Spleen (tissue), 11 donors: ENCODE measurements around the gene RNU1-1. TPM values are rescaled to one million over a fixed set of nuclear protein-coding genes. Genes with fewer than 3 reads are reported as not detected.
A peak's percentile ranks its signal among the peaks of the same experiment; 100 is the strongest.

ENCODE experiments used
- DNase-seq: peaks from one replicate; pipeline ENCODE4 v3.0.0-alpha.2; 2020
- H3K27ac ChIP-seq, 8 donors: fragments of 200-600 bp; sonication (generic) in 7 of 8; 1 replicate in 4 of 8; 2 replicates in 4 of 8; pipeline versions ENCODE4 v1.5.0 to v1.8.0; 2016 to 2021; ENCODE audit warnings: inconsistent platforms in 4 of 8, mild to moderate bottlenecking in 4 of 8, moderate library complexity in 1 of 8
- H3K27me3 ChIP-seq, 7 donors: fragments of 200-600 bp; sonication (generic) in 6 of 7; replicated peaks in 1 of 7; 1 replicate in 4 of 7; 2 replicates in 3 of 7; pipeline versions ENCODE4 v1.5.0 to v1.8.0; 2016 to 2021; ENCODE audit warnings: inconsistent platforms in 3 of 7, mild to moderate bottlenecking in 1 of 7
- H3K36me3 ChIP-seq, 6 donors: fragments of 200-600 bp; sonication (generic) in 5 of 6; 1 replicate in 4 of 6; 2 replicates in 2 of 6; pipeline versions ENCODE4 v1.5.0 to v1.8.0; 2016 to 2021; ENCODE audit warnings: inconsistent platforms in 2 of 6
- H3K4me1 ChIP-seq, 6 donors: fragments of 200-600 bp; sonication (generic) in 5 of 6; 1 replicate in 3 of 6; 2 replicates in 3 of 6; pipeline versions ENCODE4 v1.5.0 to v1.8.0; 2016 to 2021; ENCODE audit warnings: inconsistent platforms in 3 of 6
- H3K4me3 ChIP-seq, 8 donors: fragments of 200-600 bp; sonication (generic) in 7 of 8; 1 replicate in 4 of 8; 2 replicates in 4 of 8; pipeline versions ENCODE4 v1.5.0 to v1.8.0; 2016 to 2021; ENCODE audit warnings: inconsistent platforms in 4 of 8, mild to moderate bottlenecking in 4 of 8, moderate library complexity in 2 of 8
- H3K9me3 ChIP-seq, 8 donors: fragments of 200-600 bp; sonication (generic) in 7 of 8; 1 replicate in 4 of 8; 2 replicates in 4 of 8; pipeline versions ENCODE4 v1.5.0 to v1.8.0; 2016 to 2021; ENCODE audit warnings: inconsistent platforms in 4 of 8
- POLR2AphosphoS5 ChIP-seq, 3 donors: sonication (generic); formaldehyde crosslinking; IDR thresholded peaks; one replicate each; pipeline ENCODE4 v1.5.1; 2017; ENCODE audit warnings: antibody characterized with exemption in 3 of 3
- WGBS, 5 donors: extraction: QIAGEN DNeasy Blood & Tissue Kit in 3 of 5; methylation state at CpG; one replicate each; pipeline versions ENCODE4 v1.1.5 to v1.1.7; 2013 to 2018; 5-methylcytosine and 5-hydroxymethylcytosine counted together
- intact Hi-C: fragments of 100-400 bp; cut with DNase I; formaldehyde crosslinking; loops from one replicate; pipeline ENCODE4 v1.15.0; 2023; ENCODE audit warnings: low total_unique reads
- polyA plus RNA-seq, 3 donors: library from polyadenylated mRNA; stranded (reverse); fragments of 200-250 nt; gene quantifications; one replicate each; pipeline ENCODE4 v1.2.1, GENCODE V29; 2013
- small RNA-seq, 4 donors: library from RNA; depleted of rRNA; stranded (forward); fragments of <200 nt; gene quantifications; one replicate each; pipeline ENCODE3, GENCODE V24; 2016
- total RNA-seq, 7 donors: library from RNA; depleted of rRNA in 3 of 7; stranded (reverse); fragments of >200 nt in 3 of 7; fragmentation: NEBNext Ultra II Directional in 4 of 7; extraction: Animal tissue kit (Norgen Biotek cat#: 25700) in 4 of 7; gene quantifications; one replicate each; pipeline versions ENCODE4 v1.1.0 to v1.2.1, GENCODE V29; 2016 to 2021
- TF ChIP-seq, protein P1 (sequence below), 11 experiments: fragments of 200-600 bp in 7 of 11; fragments of 450-650 bp in 4 of 11; sonication (generic) in 4 of 11; IDR thresholded peaks in 8 of 11; conservative IDR thresholded peaks in 3 of 11; 1 replicate in 7 of 11; 2 replicates in 4 of 11; pipeline versions ENCODE4 v1.4.0 to v1.8.0; 2016 to 2021; ENCODE audit warnings: antibody characterized with exemption in 11 of 11, inconsistent platforms in 4 of 11, mild to moderate bottlenecking in 1 of 11
- donor health status: healthy with polysubstance abuse.
- donor health status: DM: no; HTN: no; CAD: no; lungs with moderate emphysema.
- donor health status: DM: no; HTN: no; CAD: no.
- donor health status: Bipolar disorder and iron deficiency.
- donor health status: healthy.
- donor health status: DM: no; HTN: no; CAD: no.
- donor health status: DM: yes; HTN: yes; CAD: no.

RNU1-1 gene
- total and polyA plus RNA-seq, 10 donors, result under 0.01 to 8,075 (median 6,234) TPM; not detected in 3

DNA sequence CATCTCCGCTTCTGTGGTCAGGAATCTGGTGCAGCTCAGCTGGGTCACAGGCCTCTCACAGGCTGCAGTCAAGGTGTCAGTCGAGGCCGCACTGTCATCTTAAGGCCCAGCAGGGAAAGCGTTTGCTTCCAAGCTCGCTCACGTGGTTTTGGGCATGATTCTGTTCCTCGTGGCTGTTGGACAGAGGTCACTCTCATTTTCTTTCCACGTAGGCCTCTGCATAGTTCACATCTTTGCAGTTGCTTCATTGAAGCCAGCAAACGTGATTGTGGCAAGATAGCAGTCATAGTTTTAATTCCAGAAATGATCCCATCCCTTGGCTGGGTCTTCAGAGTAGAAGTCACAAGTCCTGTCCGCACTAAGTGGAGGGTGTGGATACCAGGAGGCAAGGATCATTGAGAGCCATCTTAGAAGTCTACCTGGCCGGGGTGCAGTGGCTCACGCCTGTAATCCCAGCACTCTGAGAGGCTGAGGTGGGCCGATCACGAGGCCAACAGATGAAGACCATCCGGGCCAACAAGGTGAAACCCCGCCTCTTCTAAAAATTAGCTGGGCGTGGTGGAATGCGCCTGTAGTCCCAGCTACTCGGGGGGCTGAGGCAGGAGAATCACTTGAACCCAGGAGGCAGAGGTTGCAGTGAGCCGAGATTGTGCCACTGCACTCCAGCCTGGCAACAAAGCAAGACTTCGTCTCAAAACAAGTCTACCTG, 49.0 kb downstream of the RNU1-1 start:
- Histone ChIP-seq H3K36me3 (peaks cover 0 to 84% (median 36%) of the 10 kb centered on the region in 6 donors), H3K27ac (no peak overlapping the region), H3K9me3 (no peaks in the 10 kb centered on the region), H3K27me3 (no peaks in the 10 kb centered on the region), H3K4me1 (no peaks in the 10 kb centered on the region), H3K4me3 (no peak overlapping the region)
- WGBS, 5 donors, result 92 to 97% (median 94%) methylated on average over 14 to 21 of the region's 21 CpGs
- TF ChIP-seq POLR2AphosphoS5 (IDR thresholded peaks at IDR 0.05), result peak in 2 of 3 donors; percentile 8 to 14
- TF ChIP-seq, protein P1, sequence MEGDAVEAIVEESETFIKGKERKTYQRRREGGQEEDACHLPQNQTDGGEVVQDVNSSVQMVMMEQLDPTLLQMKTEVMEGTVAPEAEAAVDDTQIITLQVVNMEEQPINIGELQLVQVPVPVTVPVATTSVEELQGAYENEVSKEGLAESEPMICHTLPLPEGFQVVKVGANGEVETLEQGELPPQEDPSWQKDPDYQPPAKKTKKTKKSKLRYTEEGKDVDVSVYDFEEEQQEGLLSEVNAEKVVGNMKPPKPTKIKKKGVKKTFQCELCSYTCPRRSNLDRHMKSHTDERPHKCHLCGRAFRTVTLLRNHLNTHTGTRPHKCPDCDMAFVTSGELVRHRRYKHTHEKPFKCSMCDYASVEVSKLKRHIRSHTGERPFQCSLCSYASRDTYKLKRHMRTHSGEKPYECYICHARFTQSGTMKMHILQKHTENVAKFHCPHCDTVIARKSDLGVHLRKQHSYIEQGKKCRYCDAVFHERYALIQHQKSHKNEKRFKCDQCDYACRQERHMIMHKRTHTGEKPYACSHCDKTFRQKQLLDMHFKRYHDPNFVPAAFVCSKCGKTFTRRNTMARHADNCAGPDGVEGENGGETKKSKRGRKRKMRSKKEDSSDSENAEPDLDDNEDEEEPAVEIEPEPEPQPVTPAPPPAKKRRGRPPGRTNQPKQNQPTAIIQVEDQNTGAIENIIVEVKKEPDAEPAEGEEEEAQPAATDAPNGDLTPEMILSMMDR (IDR thresholded peaks at IDR 0.05 in 8 of 11, conservative IDR thresholded peaks at IDR 0.05 in 3 of 11), result no peak
- intact Hi-C loops, result no loop called here
- DNase-seq, result peak; percentile 40

Small RNA genes lying within 50 kb of the gene (small RNA-seq; reads per million reads assigned to genes)
- gene RNU1-1 (0 reads per million in 4 donors), gene RNU1-6P (0 reads per million in 4 donors)

Other genes with a start within 250 kb of the RNU1-1 start
- gene FBXO42, start 161.8 kb downstream of the RNU1-1 start, total RNA-seq, result 10 to 100 TPM; 18.7 to 30.2 (median 23.7) TPM
- 10 to 100 TPM in 1 of 3 donors, 1 to 10 TPM in 2; 8.6 to 12.4 (median 9.9) TPM for gene FBXO42, start 161.8 kb downstream of the RNU1-1 start, polyA plus RNA-seq
- 100 to 1,000 TPM in 4 of 7 donors, 10 to 100 TPM in 3; 68.9 to 129 (median 103) TPM for gene SZRD1, start 147.0 kb downstream of the RNU1-1 start, total RNA-seq
- gene SZRD1, start 147.0 kb downstream of the RNU1-1 start, polyA plus RNA-seq, result 10 to 100 TPM; 37.8 to 84.1 (median 53.8) TPM
- under 1 TPM in 1 of 7 donors, not detected in 6; 0.30 TPM for gene SPATA21, start 76.9 kb downstream of the RNU1-1 start, total RNA-seq
- gene SPATA21, start 76.9 kb downstream of the RNU1-1 start, polyA plus RNA-seq, result under 1 TPM; 0.13 to 0.32 (median 0.18) TPM
- gene NECAP2, start 73.6 kb downstream of the RNU1-1 start, total RNA-seq, result 100 to 1,000 TPM in 6 of 7 donors, 10 to 100 TPM in 1; 98.8 to 150 (median 122) TPM
- 100 to 1,000 TPM in 1 of 3 donors, 10 to 100 TPM in 2; 59.7 to 105 (median 78.6) TPM for gene NECAP2, start 73.6 kb downstream of the RNU1-1 start, polyA plus RNA-seq
- 10 to 100 TPM; 22.0 to 60.7 (median 33.7) TPM for gene NBPF1, start 99.3 kb upstream of the RNU1-1 start, total RNA-seq
- gene NBPF1, start 99.3 kb upstream of the RNU1-1 start, polyA plus RNA-seq, result 1 to 10 TPM; 1.3 to 7.2 (median 2.9) TPM
- 1,000 to 10,000 TPM in 4 of 7 donors, under 1 TPM in 3; under 0.01 to 8,075 (median 6,234) TPM for gene RNU1-3, start 152.7 kb upstream of the RNU1-1 start, total RNA-seq
- gene RNU1-3, start 152.7 kb upstream of the RNU1-1 start, polyA plus RNA-seq, result not detected
- gene RNU1-4, start 226.2 kb upstream of the RNU1-1 start, total RNA-seq, result 1,000 to 10,000 TPM in 4 of 7 donors, under 1 TPM in 3; under 0.01 to 8,075 (median 6,234) TPM
- not detected for gene RNU1-4, start 226.2 kb upstream of the RNU1-1 start, polyA plus RNA-seq